ENCODE results near the gene SUSD2.
"Not testable (repeated sequence)": the region's sequence is repeated elsewhere in the genome, so short reads cannot be mapped to it uniquely, and the experiment has no call there.

The SUSD2 gene

DNA sequence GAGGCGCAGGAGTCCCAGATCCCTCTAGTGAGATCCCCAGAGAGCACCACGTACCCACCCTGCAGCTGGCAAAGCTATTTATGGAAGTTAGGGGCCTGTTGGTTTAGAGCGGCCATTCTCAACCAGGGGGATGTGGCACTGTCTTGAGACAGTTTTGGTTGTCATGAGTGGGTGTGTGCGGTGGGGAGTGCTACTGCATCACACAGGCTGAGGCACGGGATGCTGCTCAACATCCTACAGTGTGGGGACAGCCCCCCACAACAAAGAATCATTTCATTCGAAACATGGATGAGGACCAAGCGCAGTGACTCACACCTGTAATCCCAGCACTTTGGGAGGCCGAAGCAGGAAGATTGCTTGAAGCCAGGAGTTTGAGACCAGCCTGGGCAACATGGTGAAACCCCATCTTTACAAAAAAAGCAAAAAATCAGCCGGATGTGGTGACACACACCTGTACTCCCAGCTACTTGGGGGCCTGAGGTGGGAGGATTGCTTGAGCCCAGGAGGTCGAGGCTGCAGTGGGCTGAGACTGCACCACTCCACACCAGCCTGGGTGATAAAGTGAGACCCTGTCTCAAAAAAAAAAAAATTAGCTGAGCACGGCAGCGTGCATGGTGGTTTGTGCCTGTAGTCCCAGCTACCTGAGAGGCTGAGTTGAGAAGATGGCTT, 35.4 kb downstream of the SUSD2 start:
- DNase-seq: no peak

DNA sequence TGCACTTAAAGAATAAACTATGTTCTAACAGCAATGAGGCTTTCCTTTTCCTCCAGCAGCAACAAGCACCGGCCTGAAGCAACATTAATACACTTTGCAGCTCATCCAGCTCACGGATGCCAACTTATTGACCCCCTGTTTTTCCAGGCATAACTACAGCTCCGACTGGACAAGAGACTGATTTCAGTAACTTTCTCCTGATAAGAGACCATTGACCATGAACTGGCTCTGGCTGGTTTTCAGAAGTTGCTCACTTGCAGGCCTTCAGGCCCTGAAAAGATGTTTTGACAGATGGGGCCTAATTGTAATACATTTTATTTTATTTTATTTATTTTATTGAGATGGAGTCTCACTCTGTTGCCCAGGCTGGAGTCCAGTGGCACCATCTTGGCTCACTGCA, 36.1 kb downstream of the SUSD2 start:
- DNase-seq: no peak

DNA sequence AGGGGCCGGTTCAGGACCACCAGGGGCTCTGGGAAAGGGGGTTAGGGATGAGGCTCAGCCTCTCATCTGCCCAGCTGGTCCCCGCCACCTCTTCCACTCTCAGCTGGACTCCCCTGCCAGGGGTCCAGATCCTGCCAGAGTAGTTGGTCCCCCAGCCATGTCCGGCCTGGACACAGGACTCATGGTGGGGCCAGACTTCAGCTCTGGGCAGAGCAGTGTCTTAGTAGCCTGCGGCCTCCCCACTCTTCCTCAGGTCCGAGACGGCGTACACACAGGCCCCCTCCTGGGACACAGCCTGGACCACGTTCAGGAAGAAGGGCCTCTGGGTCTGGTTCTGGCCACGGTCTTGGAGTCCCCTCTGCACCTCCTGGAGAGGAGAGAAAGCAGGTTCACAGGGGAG, 38.5 kb downstream of the SUSD2 start:
- DNase-seq: no peak

DNA sequence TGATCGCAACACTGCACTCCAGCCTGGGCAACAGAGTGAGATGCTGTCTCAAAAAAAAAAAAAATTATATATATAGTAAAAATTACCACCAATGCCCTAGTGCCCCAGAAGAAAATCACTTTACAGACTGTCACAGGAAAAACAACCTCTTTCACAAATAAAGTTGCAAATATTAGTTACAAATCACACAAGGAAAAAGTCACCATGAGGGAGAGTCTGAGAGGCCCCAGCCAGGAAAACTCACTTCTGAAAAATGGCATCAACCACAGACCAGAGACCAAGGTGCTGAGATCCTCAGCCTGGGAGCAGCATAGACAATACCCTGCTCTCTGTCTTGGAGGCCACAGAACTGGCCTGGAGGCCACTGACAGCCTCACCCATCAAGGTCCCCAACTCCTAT, 43.2 kb downstream of the SUSD2 start:
- DNase-seq: no peak

DNA sequence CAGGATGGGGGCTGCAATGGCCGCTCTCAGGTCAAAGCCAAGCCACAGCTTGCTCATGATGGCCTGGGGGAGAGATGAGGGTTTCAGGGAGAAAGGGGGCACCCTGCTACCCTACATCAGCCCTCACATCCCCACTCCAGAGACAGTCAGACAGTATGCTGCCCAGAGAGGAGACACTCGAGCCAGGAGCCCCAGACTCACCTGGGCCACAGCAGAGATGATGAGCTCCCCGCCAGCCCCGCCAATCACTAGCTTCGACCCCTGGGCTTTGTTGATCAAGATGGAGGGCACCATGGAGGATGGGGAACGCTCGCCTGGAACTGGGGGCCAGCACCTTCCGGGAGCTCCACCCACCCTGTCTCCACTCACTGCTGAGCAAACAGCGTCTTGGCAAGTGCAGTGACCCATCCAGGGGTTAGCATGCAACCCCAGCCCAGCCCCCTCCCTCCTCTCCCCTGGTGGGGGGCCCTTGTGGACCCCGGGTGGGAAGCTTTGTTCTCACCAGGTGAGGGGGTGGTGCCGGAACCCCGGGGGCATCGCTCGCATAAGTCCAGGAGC, 43.8 kb downstream of the SUSD2 start:
- no peak for DNase-seq

DNA sequence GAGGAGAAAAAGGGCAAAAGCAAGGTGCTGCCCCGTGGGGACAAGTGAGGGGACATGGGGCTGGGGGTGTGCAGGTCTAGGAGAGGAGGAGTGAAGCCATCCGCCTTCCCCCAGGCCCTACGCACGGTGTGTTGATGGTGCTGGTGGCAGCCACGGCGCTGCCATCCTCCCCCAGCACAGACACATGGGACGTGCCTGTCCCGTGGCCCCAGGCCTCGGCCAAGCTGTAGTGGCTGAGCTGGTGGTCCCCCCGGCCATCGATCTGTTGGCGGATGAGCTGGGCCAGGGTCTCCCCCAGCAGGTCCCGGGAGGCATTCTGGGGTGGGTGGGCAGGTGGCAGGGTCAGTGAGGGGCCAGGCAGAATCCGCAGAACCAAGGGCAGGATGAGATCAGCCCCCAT, 44.7 kb downstream of the SUSD2 start:
- DNase-seq: no peak

DNA sequence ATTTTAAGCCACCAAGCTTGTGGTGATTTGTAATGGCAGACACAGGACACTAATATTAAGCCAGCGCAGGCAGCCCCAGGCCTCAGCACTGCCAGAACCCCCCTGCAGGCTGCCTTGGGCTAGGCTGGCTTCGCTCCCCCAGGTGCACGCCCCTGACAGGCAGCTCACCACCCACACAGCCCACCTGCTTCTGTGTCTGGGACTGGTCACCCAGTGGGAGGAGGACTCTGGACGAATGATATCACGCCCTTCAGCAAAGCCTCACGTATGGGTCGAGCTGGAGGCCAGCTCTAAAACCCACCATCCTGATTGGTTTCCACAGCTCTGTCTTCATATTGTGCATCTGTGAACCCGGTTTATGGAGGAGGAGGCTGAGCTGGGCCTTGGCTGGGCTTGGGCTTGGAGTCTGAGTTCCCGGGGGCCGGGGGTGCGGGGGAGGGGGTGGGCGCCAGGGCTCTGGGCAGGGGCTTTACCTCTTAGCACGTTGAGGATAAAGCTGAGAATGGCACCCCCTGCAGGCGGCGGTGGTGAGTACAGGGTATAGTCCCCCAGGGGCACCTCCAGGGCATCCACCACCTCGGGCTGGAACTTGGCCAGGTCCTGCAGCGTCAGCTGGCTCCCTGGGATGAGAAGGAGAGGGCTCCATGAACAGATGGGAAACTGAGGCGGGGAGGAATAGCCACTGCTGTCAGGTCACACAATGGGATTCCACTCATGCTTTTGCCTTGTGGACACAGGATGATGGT, 49.8 kb downstream of the SUSD2 start:
- DNase-seq: no peak

DNA sequence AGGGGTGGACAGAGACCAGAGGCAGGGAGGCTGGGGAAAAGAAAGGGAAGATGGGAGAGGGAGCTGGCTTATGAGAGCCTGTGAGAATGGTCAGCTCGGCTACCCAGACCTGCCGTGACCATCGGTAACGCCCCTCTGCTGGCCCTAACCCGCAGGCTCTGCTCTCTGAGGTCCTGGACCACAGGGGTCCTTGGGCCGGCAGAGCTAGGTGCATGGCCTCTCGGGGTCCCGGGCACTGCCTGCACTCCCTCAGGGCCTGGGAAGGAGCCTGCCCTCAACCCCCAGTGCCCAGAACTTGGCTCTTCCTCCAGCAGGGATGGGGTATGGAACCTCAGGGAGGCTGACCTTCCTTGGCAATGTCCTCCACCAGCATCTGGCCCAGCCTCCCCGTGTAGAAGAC, 50.4 kb downstream of the SUSD2 start:
- no peak for DNase-seq

DNA sequence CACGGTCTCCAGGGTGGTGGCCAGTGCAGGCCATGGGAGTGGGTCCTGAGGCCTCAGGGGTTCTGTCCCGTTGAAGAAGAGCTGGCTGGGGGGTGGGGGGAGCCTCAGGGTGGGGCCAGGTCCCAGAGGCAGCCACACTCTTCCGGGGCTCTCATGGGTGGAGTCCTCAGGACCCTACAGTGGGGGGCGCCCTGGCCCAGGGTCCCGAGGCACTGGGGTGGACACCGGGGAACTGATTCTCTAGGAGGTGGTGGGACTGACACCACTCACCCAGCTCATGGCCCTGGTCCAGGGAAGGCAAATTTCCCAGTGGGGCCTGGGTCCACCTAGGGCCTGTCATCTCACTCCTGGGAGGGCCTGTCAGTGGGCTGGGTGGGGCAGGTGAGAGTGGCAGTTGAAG, 50.8 kb downstream of the SUSD2 start:
- DNase-seq: no peak

DNA sequence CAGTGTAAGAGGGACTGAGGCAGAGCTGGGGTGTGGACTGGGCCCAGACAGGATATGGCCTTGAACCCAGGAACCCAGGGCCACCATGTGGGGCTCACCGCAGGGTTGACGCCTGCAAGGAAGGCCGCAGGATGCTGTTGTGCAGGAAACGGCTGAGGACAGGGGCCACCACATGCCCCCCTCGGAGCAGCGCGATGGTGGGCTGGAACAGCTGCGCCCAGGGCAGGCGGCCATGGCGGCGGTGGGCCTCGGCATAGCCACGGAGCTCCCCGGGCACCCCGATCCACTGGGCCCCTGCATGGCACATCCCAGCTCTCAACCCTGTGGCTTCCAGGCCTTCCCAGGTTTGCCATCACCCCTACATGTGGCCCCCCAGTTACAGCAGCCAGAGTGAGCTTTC, 51.4 kb downstream of the SUSD2 start:
- no peak for DNase-seq

DNA sequence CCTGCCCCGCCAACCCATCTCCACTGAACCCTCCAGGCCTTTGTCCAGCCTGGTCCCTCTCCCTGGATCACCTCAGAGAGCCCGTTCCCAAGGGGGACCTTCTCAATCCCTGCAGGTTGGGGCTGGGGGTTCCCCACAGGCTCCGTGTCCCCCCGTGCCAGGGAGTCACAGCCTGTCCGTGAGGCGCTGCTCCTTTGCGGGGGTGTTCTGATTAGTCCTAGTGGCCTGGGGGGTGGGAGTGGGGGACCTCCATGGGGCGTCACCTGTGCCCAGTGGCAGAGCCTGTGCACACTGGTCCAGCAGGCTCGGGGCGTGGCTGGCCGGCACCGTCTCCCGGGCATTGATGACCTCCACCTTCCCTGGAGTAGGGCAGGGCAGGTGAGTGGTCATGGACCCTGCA, 51.9 kb downstream of the SUSD2 start:
- no peak for DNase-seq

DNA sequence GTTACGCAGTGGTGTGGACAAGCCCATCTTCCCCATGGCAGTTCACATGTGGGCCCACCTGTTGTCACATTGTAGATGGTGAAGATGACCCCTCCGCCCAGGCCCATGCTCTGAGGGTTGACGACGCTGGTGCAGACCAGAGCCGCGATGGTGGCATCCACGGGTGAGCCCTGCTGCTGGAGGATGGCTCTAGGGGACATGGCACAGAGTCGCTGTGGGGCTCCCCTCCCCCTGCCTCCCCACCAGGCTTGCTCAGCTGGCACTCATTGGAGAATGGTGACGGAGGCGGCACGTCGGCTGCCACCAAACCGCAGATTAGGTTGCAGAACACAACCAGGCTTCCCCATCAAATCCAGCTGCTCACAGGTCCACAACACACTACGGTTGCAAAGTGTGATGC, 52.5 kb downstream of the SUSD2 start:
- DNase-seq: no peak

DNA sequence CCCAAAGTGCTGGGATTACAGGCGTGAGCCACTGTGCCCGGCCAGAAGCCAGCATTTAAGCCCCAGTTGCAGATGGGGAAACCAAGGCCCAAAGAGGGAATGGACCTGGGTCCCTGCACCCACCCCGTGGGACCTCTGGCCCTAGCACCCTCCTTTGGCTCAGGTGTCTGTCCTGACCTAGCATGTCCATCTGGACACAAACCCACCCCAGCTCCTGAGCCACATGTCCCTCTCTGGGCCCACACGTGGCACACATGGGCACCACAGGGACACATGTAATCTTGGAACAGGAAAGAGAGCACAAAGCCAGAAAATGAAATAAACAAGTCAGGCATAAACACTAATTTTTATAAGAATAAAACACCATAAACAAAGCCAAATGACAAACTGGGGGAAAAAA, 54.0 kb downstream of the SUSD2 start:
- DNase-seq: no peak

DNA sequence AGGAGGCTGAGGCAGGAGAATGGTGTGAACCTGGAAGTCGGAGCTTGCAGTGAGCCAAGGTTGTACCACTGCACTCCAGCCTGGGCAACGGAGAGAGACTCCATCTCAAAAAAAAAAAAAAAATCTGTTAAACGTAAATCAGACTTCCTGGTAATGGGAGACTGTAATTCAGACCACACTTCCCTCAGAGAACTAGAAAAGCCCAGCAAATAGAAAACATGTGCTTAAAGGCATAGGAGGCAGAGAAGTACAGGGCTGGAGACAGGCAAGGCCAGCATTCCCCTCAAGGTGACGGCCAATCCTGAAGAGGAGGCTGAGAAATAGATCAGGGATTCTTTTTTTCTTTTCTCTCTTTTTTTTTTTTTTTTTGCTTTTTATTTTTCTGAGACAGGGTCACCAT, 55.4 kb downstream of the SUSD2 start:
- no peak for DNase-seq

DNA sequence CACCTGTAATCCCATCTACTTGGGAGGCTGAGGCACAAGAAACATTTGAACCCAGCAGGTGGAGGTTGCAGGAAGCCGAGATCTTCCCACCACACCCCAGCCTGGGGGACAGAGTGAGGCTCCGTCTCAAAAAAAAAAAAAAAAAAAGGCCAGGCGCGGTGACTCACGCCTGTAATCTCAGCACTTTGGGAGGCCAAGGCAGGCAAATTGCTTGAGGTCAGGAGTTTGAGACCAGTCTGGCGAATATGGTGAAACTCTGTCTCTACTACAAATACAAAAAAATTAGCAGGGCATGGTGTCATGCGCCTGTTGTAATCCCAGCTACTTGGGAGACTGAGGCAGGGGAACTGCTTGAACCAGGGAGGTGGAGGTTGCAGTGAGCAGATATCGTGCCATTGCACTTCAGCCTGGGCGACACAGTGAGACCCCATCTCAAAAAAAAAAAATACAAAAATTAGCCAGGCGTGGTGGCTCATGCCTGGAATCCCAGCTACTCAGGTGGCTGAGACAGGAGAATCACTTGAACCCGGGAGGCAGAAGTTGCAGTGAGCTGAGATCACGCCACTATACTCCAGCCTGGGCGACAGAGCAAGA, 56.9 kb downstream of the SUSD2 start:
- not testable (repeated sequence) for DNase-seq
